ENCODE measurements around the gene NCKAP5.
"Not testable (repeated sequence)": the region's sequence is repeated elsewhere in the genome, so short reads cannot be mapped to it uniquely, and the experiment has no call there.

Gene NCKAP5

DNA sequence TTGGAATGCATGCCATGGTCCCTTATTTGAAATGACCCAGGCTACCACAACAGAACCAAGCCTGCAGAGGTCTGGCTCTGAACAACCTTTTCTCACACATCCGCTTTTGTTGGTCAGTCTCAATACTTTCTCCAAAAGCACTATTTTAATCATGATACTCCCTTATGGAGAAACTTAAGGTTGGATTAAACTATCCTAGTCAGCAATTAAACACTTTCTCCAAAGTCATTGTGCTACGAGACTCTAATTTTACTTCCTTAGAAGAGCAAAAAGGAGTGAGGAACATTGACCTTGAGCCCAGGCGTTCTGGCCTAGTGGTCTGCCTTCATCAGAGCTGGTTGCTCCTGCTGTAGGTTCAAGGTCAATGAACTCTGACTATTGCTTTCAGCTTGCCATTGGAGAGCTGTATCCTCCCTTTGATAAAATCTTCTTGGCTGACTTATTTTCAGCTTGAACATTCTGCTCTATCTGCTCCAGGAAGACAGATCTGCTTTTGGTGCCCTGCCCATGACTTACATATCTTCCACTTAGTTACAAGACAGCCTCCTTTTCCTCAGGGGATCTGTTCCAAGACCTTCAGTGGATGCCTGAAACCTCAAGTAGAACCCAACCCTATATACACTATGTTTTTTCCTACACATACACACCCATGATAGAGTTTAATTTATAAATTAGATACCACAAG is 91.2 kb downstream of the NCKAP5 start:
- no peak for DNase-seq (ENCODE audit: low read depth)
- no peak overlapping the region for H3K4me3 ChIP-seq (ENCODE audit: low read depth, low read length)
- TF ChIP-seq, protein P1, sequence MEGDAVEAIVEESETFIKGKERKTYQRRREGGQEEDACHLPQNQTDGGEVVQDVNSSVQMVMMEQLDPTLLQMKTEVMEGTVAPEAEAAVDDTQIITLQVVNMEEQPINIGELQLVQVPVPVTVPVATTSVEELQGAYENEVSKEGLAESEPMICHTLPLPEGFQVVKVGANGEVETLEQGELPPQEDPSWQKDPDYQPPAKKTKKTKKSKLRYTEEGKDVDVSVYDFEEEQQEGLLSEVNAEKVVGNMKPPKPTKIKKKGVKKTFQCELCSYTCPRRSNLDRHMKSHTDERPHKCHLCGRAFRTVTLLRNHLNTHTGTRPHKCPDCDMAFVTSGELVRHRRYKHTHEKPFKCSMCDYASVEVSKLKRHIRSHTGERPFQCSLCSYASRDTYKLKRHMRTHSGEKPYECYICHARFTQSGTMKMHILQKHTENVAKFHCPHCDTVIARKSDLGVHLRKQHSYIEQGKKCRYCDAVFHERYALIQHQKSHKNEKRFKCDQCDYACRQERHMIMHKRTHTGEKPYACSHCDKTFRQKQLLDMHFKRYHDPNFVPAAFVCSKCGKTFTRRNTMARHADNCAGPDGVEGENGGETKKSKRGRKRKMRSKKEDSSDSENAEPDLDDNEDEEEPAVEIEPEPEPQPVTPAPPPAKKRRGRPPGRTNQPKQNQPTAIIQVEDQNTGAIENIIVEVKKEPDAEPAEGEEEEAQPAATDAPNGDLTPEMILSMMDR (IDR thresholded peaks at IDR 0.05; ENCODE audit: insufficient read depth, low read depth, low read length, missing control alignments) = no peak

DNA sequence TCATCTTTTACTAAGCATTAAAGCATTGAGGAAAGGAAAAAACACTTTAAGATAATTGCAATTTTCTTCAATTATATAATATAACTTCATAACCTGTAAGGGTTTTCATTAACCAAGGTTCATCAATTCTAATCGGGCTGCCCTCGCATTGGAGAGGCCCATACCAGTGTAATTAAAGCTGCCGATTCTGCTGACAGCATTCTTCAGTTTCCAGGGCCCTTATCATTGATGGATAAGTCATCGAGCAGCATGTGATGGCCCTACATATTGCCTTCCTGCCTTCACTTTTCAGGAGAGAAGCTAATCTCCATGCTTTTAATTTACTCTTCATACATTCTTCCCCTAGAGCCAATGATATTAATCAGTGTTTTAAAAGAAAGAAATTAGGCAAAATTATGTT is 92.0 kb downstream of the NCKAP5 start:
- no peak for DNase-seq (ENCODE audit: low read depth)
- TF ChIP-seq, protein P1 (IDR thresholded peaks at IDR 0.05; ENCODE audit: insufficient read depth, low read depth, low read length, missing control alignments) = no peak
- no peak overlapping the region for H3K4me3 ChIP-seq (ENCODE audit: low read depth, low read length)

DNA sequence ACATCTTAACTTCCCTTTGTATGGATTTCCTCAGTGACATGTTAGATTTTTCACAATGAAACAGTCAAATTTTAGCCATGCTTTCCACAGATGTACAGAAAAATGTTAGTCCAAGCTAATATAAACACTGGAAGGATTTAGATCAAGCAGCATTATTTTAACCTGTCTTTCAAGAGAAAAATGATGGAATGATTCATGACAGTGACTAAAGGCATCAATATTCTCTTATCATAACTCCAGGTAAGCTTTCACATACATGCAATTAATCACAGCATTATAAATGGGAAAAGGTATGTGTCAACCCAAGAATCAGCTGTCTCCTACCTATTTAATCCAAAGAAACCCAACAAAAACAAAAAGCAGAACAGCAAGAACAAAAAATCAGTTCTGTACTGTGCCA is 92.7 kb downstream of the NCKAP5 start:
- DNase-seq (ENCODE audit: low read depth) = no peak
- H3K4me3 ChIP-seq (ENCODE audit: low read depth, low read length) = no peak overlapping the region
- TF ChIP-seq, protein P1 (IDR thresholded peaks at IDR 0.05; ENCODE audit: insufficient read depth, low read depth, low read length, missing control alignments) = no peak

DNA sequence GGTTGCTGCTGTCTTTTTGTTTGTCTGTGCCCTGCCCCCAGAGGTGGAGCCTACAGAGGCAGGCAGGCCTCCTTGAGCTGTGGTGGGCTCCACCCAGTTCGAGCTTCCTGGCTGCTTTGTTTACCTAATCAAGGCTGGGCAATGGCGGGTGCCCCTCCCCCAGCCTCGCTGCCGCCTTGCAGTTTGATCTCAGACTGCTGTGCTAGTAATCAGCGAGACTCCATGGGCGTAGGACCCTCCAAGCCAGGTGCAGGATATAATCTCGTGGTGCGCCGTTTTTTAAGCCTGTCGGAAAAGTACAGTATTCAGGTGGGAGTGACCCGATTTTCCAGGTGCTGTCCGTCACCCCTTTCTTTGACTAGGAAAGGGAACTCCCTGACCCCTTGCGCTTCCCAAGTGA is 97.8 kb downstream of the NCKAP5 start:
- not testable (repeated sequence) for H3K4me3 ChIP-seq (ENCODE audit: low read depth, low read length); DNase-seq (ENCODE audit: low read depth)

DNA sequence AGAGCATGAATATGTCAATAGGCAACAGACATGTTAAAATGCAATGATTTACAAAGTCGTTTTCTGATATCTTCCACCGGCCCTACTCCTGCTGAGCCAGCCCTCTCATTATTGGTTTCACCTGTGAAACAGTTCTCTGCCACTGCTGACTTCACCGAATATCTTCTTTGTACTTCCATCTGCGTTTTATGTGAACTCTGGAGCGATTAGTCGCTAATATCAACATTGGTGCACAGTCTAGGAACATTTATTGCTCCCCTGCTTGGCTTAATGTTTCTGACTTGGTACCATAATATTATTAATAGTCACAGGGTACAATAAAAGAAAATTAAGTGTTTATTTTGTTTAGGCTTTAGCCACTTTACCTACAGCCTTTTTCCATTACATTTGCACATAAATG is 105.5 kb downstream of the NCKAP5 start:
- no peak for DNase-seq (ENCODE audit: low read depth)
- H3K4me3 ChIP-seq (ENCODE audit: low read depth, low read length) = no peak overlapping the region
- TF ChIP-seq, protein P1 (IDR thresholded peaks at IDR 0.05; ENCODE audit: insufficient read depth, low read depth, low read length, missing control alignments) = no peak

DNA sequence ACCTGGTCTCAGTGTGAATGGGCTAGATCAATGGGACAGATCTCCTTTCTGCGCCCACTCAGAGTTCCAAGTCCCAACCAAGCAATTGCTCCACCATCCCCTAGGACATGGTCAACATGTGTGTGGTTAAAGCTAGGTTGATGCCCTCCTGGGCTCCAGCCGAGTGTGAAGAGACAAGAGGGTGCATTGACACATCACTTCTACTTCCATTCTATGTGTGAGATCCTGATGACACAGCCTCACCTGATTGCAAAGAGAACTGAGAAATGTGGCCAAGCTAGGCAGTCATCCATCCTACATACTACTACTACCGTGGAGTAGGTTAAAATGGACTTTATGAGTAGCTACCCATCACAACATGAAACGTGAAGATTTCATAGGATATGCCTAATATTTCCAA is 106.8 kb downstream of the NCKAP5 start:
- no peak overlapping the region for H3K4me3 ChIP-seq (ENCODE audit: low read depth, low read length)
- TF ChIP-seq, protein P1 (IDR thresholded peaks at IDR 0.05; ENCODE audit: insufficient read depth, low read depth, low read length, missing control alignments) = no peak
- no peak for DNase-seq (ENCODE audit: low read depth)

DNA sequence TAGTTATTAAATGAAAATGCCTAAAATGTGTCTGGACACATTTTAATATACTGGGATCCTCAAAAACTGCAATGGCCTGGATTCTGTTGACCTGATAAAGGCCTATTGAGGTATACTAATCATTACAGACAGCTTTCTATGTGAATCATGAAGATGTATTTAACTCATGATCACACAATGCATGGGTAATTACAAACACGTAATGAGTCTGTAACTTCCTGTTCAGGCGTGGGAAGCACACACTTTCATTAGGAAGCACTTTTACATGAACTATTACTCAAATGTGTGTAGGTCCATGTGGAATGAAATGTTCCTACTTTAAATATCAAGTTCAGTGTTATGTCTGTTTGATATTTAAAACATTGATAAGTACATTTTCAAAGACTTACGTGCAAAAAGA is 108.7 kb downstream of the NCKAP5 start:
- TF ChIP-seq, protein P1 (IDR thresholded peaks at IDR 0.05; ENCODE audit: insufficient read depth, low read depth, low read length, missing control alignments) = no peak
- no peak overlapping the region for H3K4me3 ChIP-seq (ENCODE audit: low read depth, low read length)
- no peak for DNase-seq (ENCODE audit: low read depth)

Measured in GM12865 (cell line).